Panc1 (cell line): ENCODE measurements around the gene P2RY2. TPM values are rescaled to one million over a fixed set of nuclear protein-coding genes. Genes with fewer than 3 reads are reported as not detected.

Experiments used
- ATAC-seq: fragments of 200-7000 bp; cut with Tn5 transposase; 2 replicates; pipeline ENCODE4 v1.9.1; 2020; ENCODE audit warnings: mild to moderate bottlenecking, moderate library complexity
- BruUV-seq: library from RNA; stranded (reverse); fragments of 400-500 nt; replicated peaks from 2 replicates; lab custom pipeline; 2021; lab: Mats Ljungman, UMichigan
- CTCF ChIA-PET: fragments of 300-600 bp; sonication (Branson Sonifier 250); formaldehyde crosslinking; loops from one replicate; lab custom pipeline; 2022; ENCODE audit warnings: antibody characterized with exemption; lab: Charles Lee
- POLR2A ChIA-PET: fragments of 300-600 bp; sonication (Branson Sonifier 250); formaldehyde crosslinking; loops from one replicate; lab custom pipeline; 2022; ENCODE audit warnings: antibody characterized with exemption; lab: Charles Lee
- DNase-seq: peaks from one replicate; pipeline ENCODE4 v3.0.0-alpha.2; 2010; ENCODE audit warnings: low read depth, low spot score
- H3K27ac ChIP-seq: 2 replicates; pipeline ENCODE4 v1.5.1; 2011; ENCODE audit warnings: mild to moderate bottlenecking, low read length, inconsistent platforms
- H3K27me3 ChIP-seq: fragments of 200-500 bp; sonication (Bioruptor generic); 2 replicates; pipeline ENCODE4 v1.6.0; 2014; ENCODE audit warnings: low read length, inconsistent platforms; ENCODE audit not compliant: control insufficient read depth, insufficient read depth
- H3K36me3 ChIP-seq: fragments of 200-500 bp; sonication (Bioruptor generic); 2 replicates; pipeline ENCODE4 v1.5.1; 2014; ENCODE audit warnings: inconsistent platforms, mild to moderate bottlenecking, low read length, moderate library complexity; ENCODE audit not compliant: control insufficient read depth, insufficient read depth
- H3K4me1 ChIP-seq: 2 replicates; pipeline ENCODE4 v1.5.1; 2011; ENCODE audit warnings: inconsistent platforms, mild to moderate bottlenecking, low read length, moderate library complexity; ENCODE audit not compliant: control insufficient read depth, insufficient read depth
- H3K4me3 ChIP-seq, 2 experiments: 2 replicates each; pipeline ENCODE4 v1.5.1; 2011 to 2012; ENCODE audit warnings: low read depth in 2 of 2, low read length in 2 of 2, mild to moderate bottlenecking in 2 of 2, inconsistent platforms in 1 of 2, moderate library complexity in 1 of 2
- H3K9me3 ChIP-seq: fragments of 200-500 bp; sonication (Bioruptor generic); 2 replicates; pipeline ENCODE4 v1.5.1; 2014; ENCODE audit warnings: low read depth, mild to moderate bottlenecking, inconsistent platforms, low read length, moderate library complexity; ENCODE audit not compliant: control insufficient read depth, insufficient read depth
- POLR2AphosphoS5 ChIP-seq: IDR thresholded peaks from 2 replicates; pipeline ENCODE4 v1.6.1; 2012; ENCODE audit warnings: mild to moderate bottlenecking, low read depth, low read length, moderate library complexity
- SIN3A ChIP-seq: IDR thresholded peaks from 2 replicates; pipeline ENCODE4 v1.6.1; 2012; ENCODE audit warnings: low read depth, mild to moderate bottlenecking, low read length, moderate library complexity, borderline replicate concordance; ENCODE audit not compliant: insufficient read depth
- TCF7L2 ChIP-seq: IDR thresholded peaks from 2 replicates; pipeline ENCODE4 v1.6.1; 2011; ENCODE audit warnings: mild to moderate bottlenecking, low read depth, low read length, inconsistent platforms
- in situ Hi-C: cut with HindIII; loops from 2 replicates; pipeline ENCODE4 v1.10.0; 2016; ENCODE audit warnings: low sequenced_read_pairs, low pct_unique_long_range_greater_than_20kb
- intact Hi-C: fragments of 100-400 bp; cut with micrococcal nuclease; formaldehyde crosslinking; loops from one replicate; pipeline ENCODE4 v1.10.0; 2022; ENCODE audit not compliant: unreplicated experiment
- total RNA-seq: library from RNA; stranded (reverse); gene quantifications from one replicate; pipeline ENCODE4 v1.2.1, GENCODE V29; 2021; ENCODE audit not compliant: unreplicated experiment
- TF ChIP-seq, protein P1 (sequence below): fragments of 450-650 bp; IDR thresholded peaks from 2 replicates; pipeline ENCODE4 v1.5.1; 2017; ENCODE audit warnings: mild to moderate bottlenecking
- TF ChIP-seq, protein P2 (sequence below), 2 experiments: IDR thresholded peaks; 2 replicates each; pipeline ENCODE4 v1.6.1; 2011 to 2012; ENCODE audit warnings: low read depth in 2 of 2, control low read depth in 1 of 2, low read length in 1 of 2, mild to moderate bottlenecking in 1 of 2, moderate library complexity in 1 of 2; ENCODE audit not compliant: insufficient read depth in 1 of 2

P2RY2 gene
- total RNA-seq, 1 experiment from 2014 or later, result 2.4 TPM

DNA sequence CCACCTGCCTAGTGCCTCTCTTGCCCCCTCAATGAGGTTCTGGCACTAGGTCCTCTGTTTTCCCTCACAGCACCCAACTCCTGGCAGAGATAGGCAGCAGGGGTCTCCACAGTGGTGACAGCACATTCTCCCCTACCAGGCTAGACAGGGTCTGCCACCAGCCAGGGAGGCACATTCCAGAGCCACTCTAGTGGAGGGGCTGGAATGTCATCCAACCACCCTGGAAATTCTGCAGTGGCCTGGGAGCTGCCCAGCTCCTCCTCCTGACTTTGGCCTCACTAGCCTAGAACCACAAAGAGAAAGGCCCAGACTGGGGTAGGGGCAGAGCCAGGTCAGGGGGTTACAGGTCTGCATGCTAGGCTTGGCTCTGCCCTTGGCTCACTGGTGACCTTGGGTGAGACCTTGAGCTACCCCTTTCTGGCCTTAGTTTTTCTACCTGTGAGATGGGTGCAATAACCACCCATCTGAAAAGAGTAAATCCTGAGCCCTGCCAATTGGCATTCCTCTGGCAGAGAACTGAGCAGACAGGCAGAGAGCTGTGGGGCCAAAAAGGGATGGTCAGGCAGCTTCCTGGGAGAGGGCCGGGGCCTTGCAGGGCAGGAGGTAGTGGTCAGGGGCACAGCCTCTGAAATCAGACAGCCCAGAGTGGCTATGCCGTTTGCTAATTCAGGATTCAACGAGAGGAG is 7.1 kb downstream of the P2RY2 start:
- no peak for ATAC-seq
- no peaks in the 10 kb centered on the region for H3K4me1 ChIP-seq
- POLR2A ChIA-PET, result no interaction called here

GRCh38 chr11:73225851-73226250 is 7.8 kb downstream of the P2RY2 start:
- intact Hi-C loops, result no loop called here
- ATAC-seq (no peak), DNase-seq (no peak)
- POLR2A ChIA-PET, result no interaction called here
- Histone ChIP-seq H3K27ac (no peak overlapping the region), H3K9me3 (no peaks in the 10 kb centered on the region), H3K4me3 (no peak overlapping the region), H3K4me1 (no peaks in the 10 kb centered on the region), H3K27me3 (no peaks in the 10 kb centered on the region; the same call in 1 of the 2 replicates), H3K36me3 (no peaks in the 10 kb centered on the region)
- TF ChIP-seq, protein P1, sequence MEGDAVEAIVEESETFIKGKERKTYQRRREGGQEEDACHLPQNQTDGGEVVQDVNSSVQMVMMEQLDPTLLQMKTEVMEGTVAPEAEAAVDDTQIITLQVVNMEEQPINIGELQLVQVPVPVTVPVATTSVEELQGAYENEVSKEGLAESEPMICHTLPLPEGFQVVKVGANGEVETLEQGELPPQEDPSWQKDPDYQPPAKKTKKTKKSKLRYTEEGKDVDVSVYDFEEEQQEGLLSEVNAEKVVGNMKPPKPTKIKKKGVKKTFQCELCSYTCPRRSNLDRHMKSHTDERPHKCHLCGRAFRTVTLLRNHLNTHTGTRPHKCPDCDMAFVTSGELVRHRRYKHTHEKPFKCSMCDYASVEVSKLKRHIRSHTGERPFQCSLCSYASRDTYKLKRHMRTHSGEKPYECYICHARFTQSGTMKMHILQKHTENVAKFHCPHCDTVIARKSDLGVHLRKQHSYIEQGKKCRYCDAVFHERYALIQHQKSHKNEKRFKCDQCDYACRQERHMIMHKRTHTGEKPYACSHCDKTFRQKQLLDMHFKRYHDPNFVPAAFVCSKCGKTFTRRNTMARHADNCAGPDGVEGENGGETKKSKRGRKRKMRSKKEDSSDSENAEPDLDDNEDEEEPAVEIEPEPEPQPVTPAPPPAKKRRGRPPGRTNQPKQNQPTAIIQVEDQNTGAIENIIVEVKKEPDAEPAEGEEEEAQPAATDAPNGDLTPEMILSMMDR, result no peak
- no peak for TF ChIP-seq TCF7L2
- TF ChIP-seq POLR2AphosphoS5, result no peak
- TF ChIP-seq, protein P2, sequence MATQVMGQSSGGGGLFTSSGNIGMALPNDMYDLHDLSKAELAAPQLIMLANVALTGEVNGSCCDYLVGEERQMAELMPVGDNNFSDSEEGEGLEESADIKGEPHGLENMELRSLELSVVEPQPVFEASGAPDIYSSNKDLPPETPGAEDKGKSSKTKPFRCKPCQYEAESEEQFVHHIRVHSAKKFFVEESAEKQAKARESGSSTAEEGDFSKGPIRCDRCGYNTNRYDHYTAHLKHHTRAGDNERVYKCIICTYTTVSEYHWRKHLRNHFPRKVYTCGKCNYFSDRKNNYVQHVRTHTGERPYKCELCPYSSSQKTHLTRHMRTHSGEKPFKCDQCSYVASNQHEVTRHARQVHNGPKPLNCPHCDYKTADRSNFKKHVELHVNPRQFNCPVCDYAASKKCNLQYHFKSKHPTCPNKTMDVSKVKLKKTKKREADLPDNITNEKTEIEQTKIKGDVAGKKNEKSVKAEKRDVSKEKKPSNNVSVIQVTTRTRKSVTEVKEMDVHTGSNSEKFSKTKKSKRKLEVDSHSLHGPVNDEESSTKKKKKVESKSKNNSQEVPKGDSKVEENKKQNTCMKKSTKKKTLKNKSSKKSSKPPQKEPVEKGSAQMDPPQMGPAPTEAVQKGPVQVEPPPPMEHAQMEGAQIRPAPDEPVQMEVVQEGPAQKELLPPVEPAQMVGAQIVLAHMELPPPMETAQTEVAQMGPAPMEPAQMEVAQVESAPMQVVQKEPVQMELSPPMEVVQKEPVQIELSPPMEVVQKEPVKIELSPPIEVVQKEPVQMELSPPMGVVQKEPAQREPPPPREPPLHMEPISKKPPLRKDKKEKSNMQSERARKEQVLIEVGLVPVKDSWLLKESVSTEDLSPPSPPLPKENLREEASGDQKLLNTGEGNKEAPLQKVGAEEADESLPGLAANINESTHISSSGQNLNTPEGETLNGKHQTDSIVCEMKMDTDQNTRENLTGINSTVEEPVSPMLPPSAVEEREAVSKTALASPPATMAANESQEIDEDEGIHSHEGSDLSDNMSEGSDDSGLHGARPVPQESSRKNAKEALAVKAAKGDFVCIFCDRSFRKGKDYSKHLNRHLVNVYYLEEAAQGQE (IDR thresholded peaks at IDR 0.05; ENCODE audit: insufficient read depth in 1 of 2, low read depth in 2 of 2, low read length in 1 of 2), result no peak
- no peak for TF ChIP-seq SIN3A
- in situ Hi-C loops, result no loop called here
- BruUV-seq, result no TSS peak
- CTCF ChIA-PET, result no interaction called here

More for the DNA sequence above, 7.1 kb downstream of the P2RY2 start:
- intact Hi-C loops (no loop called here), in situ Hi-C loops (no loop called here)
- CTCF ChIA-PET, result interaction anchor here (0.8 kb wide), 1 partner anchor 40 kb away, joined by 3 read pairs; no protein-coding TSS in a partner anchor
- no TSS peak for BruUV-seq
- Histone ChIP-seq H3K27ac (no peak overlapping the region), H3K9me3 (no peaks in the 10 kb centered on the region), H3K27me3 (no peaks in the 10 kb centered on the region; the same call in 1 of the 2 replicates), H3K4me3 (no peak overlapping the region), H3K36me3 (no peaks in the 10 kb centered on the region)
- no peak for DNase-seq
- TF ChIP-seq, protein P2 (IDR thresholded peaks at IDR 0.05; ENCODE audit: insufficient read depth in 1 of 2, low read depth in 2 of 2, low read length in 1 of 2), result no peak
- TF ChIP-seq SIN3A (no peak), TCF7L2 (no peak), POLR2AphosphoS5 (no peak)
- TF ChIP-seq, protein P1, result no peak
